OCI-LY7 (cell line): ENCODE data around the gene SLC6A12.

Source experiments
- EZH2phosphoT487 ChIP-seq: fragments of 200-600 bp; sonication (generic); IDR thresholded peaks from 2 replicates; pipeline ENCODE4 v1.6.1; 2018; ENCODE audit warnings: low read depth, borderline replicate concordance, mild to moderate bottlenecking, mixed run types, antibody characterized with exemption, low read length, moderate library complexity, mixed read lengths
- TF ChIP-seq, protein P1 (sequence below): fragments of 200-600 bp; sonication (generic); conservative IDR thresholded peaks from 2 replicates; pipeline ENCODE4 v1.5.1; 2014; ENCODE audit warnings: mild to moderate bottlenecking, antibody characterized with exemption, low read length, moderate library complexity, mixed read lengths

GRCh38 chr12:209851-210250, 4.1 kb downstream of the SLC6A12 start:
- TF ChIP-seq, protein P1, sequence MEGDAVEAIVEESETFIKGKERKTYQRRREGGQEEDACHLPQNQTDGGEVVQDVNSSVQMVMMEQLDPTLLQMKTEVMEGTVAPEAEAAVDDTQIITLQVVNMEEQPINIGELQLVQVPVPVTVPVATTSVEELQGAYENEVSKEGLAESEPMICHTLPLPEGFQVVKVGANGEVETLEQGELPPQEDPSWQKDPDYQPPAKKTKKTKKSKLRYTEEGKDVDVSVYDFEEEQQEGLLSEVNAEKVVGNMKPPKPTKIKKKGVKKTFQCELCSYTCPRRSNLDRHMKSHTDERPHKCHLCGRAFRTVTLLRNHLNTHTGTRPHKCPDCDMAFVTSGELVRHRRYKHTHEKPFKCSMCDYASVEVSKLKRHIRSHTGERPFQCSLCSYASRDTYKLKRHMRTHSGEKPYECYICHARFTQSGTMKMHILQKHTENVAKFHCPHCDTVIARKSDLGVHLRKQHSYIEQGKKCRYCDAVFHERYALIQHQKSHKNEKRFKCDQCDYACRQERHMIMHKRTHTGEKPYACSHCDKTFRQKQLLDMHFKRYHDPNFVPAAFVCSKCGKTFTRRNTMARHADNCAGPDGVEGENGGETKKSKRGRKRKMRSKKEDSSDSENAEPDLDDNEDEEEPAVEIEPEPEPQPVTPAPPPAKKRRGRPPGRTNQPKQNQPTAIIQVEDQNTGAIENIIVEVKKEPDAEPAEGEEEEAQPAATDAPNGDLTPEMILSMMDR, result no peak
- no peak for TF ChIP-seq EZH2phosphoT487
